Fibroblast of upper back skin (primary cell): ENCODE measurements around the gene RFTN1.

Experiments used
- DNase-seq: peaks from one replicate; pipeline ENCODE4 v3.0.0-alpha.2; 2013

RFTN1 gene

DNA sequence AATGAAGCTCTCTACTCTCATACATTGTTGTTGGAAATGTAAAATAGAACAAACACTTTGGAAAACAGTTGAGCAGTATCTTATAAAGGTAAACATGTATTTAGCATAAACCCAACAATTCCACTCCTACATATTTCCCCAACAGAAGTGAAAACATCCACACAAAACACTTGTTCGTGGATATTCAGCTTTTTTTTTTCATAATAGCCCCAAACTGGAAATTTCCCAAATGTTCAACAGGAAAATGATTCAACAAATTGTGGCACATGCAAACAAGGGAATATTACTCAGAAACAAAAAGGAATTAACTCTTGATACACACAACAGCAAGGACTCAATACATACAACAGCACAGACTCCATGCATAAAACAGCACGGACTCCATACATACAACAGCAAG lies 28.5 kb downstream of the RFTN1 start:
- DNase-seq: no peak

DNA sequence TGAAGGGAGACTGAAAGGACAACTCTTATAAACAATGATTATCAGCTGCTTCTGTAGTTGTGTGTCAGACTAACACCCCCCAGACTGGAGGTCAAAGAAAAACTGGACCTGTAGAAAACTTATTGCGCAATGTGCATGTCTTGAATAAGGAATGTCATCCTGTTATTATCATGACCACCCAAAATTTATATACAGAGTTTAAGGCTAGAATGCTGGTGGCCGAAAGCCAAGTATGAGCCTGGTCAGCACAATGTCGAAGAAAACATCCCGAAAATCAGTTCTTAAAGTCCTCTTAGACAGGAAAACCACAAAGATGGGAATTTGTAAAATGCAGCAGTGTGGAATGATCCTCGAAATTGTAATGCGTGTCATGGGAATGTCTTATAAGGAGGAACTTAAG lies 29.3 kb downstream of the RFTN1 start:
- peak; percentile 99 for DNase-seq

DNA sequence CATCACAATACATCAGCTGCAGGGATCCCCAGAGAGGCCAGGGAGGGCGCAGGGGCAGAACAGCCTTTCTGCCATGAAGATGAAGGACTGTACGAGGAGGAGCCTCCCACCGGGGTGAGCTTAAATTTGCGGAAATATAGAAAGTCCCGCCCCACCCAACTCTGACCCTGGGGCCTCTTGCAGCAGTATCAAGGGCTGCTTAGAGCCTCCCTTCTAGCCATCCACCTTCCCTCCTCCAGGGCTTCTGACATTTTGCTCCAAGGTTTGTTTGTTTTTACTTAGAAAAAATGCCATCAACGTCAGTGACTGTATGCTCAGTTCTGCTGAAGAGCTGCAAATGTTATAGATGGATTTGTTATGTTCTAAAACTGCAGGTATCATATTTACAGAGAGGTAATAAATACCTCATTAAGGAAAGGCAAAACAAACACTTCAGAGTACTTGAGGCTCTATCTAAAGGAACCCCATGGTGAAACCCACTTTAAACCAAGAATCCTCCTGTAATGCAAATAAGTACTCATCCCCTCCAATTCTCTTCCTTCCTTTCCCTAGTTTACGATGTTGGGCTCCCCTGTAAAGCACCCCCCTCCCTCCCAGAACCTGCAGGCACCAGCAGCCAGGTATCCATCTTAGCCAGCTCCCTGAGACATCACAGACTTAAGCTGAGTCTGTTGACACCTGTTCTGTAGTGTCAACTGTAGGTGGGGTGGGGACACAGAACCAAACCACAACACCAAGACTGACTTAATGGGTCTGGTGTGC lies 30.5 kb downstream of the RFTN1 start:
- DNase-seq: no peak

DNA sequence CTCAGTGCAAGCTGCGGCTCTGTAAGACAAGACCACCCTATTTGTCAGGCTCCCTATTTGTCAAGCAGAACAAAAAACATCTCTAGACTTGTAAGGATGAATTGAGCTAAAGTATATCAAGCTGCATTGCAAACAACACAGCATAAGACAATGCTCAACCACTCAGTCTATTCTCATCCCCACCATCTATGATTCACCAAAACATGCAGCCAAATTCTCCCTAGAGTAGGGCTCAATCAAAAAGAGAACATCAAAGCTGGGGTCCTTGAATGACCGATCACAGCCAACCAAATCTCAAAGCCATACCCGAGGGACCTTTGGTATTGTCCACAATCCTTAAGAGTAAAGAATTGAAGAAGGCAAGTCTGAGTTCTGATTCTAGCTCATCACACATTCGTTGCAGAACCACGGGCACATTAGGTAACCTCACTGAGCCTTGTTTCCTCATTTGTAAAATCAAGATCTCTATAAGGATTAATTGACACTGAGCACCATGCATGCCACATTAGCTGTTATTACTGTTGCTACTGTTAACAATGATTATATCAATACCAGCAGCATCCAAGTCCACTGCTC lies 31.2 kb downstream of the RFTN1 start:
- DNase-seq: no peak

DNA sequence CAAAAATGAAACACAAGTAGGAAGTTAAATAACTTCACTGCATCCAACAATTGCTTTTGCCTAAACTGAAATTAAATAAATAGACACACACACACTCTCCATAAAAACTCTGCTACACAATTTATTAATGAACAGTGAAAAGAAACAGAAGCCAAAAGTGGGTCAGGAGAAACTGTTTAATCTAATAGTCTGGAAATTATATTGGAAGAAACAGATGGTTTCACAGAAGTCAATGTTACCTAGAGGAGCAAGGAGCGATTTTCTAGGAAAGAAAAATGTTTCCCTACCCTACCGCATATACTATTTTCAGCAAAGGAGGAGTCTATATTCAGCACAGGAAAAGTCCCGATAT lies 32.0 kb downstream of the RFTN1 start:
- DNase-seq: no peak

- peak; percentile 75 for DNase-seq
These were observed 32.5 kb downstream of the RFTN1 start for GRCh38 chr3:16480861-16481545.

GRCh38 chr3:16478516-16478915 lies 35.0 kb downstream of the RFTN1 start:
- DNase-seq: peak; percentile 72

GRCh38 chr3:16477521-16477920 lies 36.0 kb downstream of the RFTN1 start:
- peak; percentile 44 for DNase-seq

DNA sequence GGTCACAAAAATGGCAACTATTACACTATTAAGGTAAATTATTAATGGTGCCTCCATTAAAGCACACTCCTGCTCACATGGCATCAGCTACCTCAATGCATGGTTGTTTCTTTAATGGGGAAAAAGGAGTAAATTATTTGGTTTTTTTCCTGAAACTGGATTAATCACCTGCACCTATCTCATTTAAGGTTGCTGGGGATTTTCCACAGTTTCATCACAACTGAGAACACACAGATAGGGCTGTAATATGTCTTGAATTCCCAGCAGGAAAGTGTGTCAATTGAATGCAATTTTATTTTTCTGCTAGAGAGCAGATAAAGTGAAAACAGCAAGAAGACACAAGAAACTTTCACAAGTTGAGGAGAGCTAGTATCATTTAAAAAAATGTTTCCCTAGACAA lies 36.4 kb downstream of the RFTN1 start:
- DNase-seq: peak; percentile 74

GRCh38 chr3:16476636-16477035 lies 36.9 kb downstream of the RFTN1 start:
- peak; percentile 97 for DNase-seq

DNA sequence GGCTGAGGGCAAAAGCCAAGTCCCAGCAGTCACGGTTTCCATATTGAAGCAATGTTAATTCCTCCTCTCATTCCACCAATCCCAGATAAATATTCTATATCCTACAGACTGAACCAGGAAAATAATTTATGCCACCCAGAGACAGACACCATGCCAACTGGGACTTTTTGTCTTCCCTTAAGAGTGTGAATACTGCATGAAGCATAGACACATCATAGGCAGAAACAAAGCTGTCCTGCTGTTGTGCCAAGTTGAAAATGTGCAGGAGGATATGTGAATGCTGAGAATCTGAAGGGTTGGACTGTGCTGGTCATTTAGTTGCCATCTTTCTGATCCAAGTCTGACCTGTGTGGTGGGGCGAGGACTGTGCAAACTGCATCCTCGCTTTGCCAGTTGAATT lies 37.7 kb downstream of the RFTN1 start:
- DNase-seq: no peak

GRCh38 chr3:16474920-16475319 lies 38.6 kb downstream of the RFTN1 start:
- no peak for DNase-seq

DNA sequence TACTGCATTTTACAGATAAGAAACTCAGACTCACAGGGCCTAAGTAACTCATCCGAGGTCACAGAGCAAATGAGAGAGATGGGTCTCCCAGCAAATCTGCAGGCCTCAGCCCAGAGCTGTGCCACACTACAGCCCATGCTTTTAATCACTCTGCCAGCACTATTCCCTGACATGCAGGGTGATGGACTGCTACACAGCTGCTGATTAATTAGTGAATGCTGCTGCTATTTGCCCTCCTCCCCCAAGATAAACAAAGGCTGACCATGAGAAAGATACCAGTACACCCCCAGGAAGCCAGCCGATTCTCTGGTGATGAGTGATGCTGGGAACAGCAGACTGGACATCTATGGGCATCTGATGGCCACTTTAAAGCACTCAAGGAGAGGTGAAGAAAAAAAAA lies 39.3 kb downstream of the RFTN1 start:
- peak; percentile 50 for DNase-seq

DNA sequence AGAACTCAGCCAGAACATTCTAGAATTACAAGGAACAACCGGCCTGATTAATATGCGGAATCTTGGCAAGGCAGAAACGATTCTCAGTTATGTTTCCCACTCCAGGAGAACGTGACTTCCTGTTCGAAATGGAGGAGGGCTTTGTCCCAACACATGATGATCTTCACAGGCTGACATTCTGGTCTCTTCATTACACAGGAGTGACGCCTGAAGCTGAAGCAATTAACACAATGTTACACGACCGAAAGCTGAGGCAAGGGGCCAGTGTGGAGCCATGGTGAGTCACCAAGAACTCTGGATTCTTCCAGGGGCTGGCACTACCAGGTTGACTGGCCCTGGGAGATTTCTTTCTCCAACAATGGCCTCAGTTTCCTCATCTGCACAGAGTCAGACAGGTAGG lies 40.9 kb downstream of the RFTN1 start:
- DNase-seq: no peak

- no peak for DNase-seq
These were observed 41.6 kb downstream of the RFTN1 start for GRCh38 chr3:16471897-16472296.

DNA sequence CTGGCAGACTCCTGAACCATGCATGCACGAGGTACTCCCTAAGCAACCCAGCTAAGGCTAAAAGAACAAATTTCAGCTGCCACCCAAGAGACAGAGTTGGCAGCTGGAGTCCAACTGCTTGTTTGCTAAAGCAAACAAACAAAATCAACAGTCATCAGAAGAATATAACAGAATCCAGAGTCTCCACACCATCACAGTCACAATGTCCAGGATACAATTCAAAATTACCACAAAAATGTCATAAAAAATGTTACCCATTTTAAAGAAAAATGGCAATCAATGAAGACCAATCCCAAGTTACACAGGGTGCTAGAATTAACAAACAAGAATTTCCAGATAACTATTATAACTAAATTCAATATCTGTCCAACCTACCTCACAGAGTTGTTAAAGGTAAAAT lies 42.9 kb downstream of the RFTN1 start:
- DNase-seq: no peak

GRCh38 chr3:16468336-16469098 lies 45.0 kb downstream of the RFTN1 start:
- DNase-seq: no peak

DNA sequence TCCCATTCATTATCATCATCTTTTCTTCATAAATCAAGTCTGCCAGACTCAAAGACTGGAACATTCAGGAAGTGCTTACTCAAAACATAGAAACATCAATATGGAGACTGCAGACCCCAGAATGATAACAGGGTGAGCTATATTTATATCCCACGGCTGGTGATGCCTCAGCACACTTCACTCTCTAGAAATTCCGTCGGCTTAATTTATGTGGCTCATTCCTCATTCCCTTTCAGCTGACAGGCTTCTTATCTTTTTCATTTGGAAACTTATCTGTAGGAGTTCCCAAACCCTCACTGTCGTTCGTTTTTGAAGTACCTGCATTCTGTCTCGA lies 45.5 kb downstream of the RFTN1 start:
- no peak for DNase-seq

- no peak for DNase-seq
These were observed 46.1 kb downstream of the RFTN1 start for GRCh38 chr3:16467393-16467792.

- DNase-seq: no peak
These were observed 46.7 kb downstream of the RFTN1 start for GRCh38 chr3:16466822-16467221.

- DNase-seq: peak; percentile 81
These were observed 48.9 kb downstream of the RFTN1 start for GRCh38 chr3:16464511-16465148.

- no peak for DNase-seq
These were observed 49.6 kb downstream of the RFTN1 start for GRCh38 chr3:16463914-16464313.

DNA sequence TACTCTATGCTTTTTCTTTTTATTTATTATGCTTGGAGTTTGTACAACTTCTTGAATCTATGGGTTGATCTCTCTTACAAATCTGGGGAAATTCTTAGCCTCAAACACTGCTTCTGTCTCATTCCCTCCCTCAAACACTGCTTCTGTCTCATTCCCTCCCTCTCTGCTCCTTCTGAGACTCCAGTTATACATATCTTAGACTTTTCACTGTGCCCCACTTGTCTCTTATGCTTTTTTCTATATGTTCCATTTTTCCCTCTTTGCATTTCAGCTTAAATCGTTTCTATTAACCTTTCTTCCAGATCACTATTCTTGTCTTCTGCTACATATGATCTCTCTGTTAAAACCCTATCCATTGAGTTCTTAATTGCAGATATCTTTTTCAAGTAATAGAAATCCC lies 50.4 kb downstream of the RFTN1 start:
- DNase-seq: no peak
